VCaP (cell line): ENCODE data around the gene TBC1D3E.
"Not testable (repeated sequence)": the region's sequence is repeated elsewhere in the genome, so short reads cannot be mapped to it uniquely, and the experiment has no call there.

Source experiments
- H3K27ac ChIP-seq: fragments of 450-650 bp; 2 replicates; pipeline ENCODE4 v1.5.1; 2017

The TBC1D3E gene

DNA sequence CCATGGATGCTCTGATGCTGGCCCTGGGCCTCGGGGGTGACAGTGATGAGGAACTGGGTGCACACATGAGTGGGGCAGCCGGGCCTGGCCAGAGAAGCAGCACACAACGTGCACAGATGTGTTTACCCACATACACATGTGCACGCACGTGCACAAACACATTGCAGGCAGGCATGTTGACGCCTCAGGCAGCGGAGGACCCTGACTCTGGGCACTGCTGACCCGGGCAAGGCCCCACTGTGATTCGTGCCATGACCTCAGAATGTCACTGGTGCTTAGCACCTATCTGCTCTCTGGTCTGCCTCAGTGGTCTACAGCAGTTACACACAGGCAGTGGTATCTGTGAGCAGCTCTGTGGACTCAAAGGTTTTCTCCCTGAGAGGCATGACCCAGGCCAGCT is at the start of gene TBC1D3E:
Gene TBC1D3E, plus strand, starts transcription at position 301 of the 400 bp plus-strand sequence. CDS start 1,545 bp downstream, outside the sequence.
- not testable (repeated sequence) for H3K27ac ChIP-seq

DNA sequence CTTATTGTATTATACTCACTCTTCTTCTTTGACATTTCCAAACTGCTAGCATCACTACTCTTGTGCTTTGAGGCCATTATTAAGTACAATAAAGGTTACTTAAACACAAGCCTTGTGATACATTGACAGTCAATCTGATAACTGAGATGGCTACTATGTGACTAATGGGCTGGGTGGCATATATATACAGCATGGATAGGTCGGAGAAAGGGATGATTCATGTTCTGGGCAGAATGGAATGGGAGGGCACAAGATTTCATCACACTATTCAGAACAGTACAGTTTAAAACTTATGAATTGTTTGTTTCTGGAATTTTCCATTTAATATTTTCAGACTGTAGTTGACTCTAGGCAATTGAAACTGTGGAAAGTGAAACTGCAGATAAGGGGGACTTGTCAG is 40.4 kb upstream of the TBC1D3E start:
- H3K27ac ChIP-seq = not testable (repeated sequence)

DNA sequence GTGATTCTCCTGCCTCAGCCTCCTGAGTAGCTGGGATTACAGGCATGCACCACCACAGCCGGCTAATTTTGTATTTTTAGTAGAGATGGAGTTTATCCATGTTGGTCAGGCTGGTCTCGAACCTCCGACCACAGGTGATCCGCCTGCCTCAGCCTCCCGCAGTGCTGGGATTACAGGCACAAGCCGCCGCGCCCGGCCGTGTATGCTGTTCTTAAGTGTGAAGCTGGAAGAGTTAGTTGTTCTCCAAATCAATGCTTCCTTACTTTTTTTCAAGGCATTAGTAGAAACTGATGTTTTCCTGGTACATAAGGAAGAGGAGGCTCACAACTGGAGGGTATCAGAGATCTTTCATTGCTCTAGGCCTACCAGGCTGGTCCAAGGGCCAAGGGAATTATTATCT is 39.6 kb upstream of the TBC1D3E start:
- not testable (repeated sequence) for H3K27ac ChIP-seq

DNA sequence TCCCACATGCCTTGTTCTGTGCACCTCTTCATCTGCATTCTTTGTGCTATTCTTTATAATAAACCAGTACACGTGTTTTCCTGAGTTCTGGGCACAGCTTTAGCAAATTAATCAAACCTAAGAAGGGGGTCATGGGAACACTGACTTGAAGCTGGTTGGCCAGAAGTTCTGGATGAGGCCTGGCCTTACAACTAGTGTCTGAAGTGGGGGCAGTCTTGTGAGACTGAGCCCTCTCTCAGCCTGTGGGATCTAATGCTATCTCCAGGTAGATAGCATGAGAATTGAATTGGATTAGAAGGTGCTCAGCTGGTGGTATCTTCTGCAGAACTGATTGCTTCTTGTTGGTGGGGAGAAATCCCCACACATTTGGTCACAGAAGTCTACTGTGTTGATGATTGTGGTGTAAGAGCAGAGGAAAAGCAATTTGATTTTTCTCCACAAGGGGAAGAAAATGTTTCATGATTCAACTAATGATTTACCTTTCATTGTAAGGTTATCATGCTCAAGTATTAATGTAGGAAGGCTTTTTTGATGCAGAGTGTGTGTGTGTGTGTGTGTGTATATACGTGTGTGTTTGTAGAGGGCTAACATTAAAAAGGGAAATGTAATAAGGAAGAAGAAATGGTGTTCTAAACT is 33.6 kb upstream of the TBC1D3E start:
- not testable (repeated sequence) for H3K27ac ChIP-seq

DNA sequence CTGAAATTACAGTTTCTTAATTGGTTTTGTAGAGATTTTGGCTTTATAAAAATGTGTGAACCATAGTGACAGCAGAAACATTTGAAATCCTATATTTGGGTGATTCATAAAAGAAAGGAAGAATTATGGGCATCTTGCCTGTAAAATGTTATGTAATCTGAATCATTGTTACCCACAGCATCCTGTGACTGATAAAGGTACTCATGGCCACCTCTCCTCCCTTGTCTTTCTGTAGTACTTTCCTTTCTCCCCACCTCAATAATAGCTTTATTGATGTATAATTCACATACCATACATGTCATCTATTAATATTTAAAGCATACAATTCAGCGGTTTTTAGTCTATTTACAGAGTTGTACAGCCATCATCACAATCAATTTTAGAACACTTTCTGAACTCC is 28.5 kb upstream of the TBC1D3E start:
- not testable (repeated sequence) for H3K27ac ChIP-seq

DNA sequence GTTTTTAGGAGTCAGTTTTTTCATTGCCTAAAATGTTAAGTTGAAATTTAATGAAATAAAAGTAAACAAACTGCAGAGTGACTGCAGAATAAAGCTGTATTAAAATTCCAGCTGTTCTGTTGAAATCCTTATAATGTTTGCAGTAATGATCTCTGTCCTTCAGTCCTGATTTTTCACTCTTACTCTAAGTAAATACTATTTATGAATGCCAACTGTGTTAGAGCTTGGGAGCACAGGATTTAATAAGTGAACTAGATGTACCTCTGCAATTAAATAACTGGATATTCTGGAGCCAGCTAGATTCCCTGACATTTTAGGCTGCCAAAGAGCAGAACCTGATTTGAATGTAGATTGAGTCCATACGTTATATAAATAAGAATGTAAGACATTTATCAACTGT is 7.9 kb upstream of the TBC1D3E start:
- not testable (repeated sequence) for H3K27ac ChIP-seq

DNA sequence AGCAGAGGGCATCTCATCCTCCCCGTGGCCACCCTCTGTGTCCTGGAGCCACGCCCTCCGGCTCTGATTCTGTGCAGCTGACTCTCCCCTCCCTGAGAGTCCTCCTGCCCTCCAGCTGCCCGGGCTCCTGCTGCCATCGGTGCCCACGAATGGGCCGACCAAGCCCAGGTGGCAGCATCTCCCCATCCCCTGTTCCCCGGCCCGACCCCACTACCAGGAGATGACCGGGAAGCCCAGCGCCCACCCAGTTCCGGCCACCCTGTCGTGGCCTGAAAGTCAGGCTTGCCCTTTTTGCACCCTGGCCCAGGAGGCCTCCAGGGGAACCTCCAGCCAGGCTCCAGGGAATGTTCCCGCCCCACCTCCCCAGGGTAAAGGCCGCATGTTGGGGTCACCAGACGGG is 7.1 kb downstream of the TBC1D3E start:
- not testable (repeated sequence) for H3K27ac ChIP-seq
